GM21717 (cell line): ENCODE data around the gene SLC16A5.
"Not testable (repeated sequence)": the region's sequence is repeated elsewhere in the genome, so short reads cannot be mapped to it uniquely, and the experiment has no call there.

Source experiments
- ATAC-seq: cut with Tn5 transposase; IDR thresholded peaks from one replicate; pipeline ENCODE4 v1.9.1; 2021; ENCODE audit warnings: mild to moderate bottlenecking, moderate library complexity; ENCODE audit not compliant: unreplicated experiment

SLC16A5 gene

GRCh38 chr17:75064040-75064439 is 23.7 kb upstream of the SLC16A5 start:
- no peak for ATAC-seq

- no peak for ATAC-seq
Observed at GRCh38 chr17:75064460-75064859, 23.3 kb upstream of the SLC16A5 start.

GRCh38 chr17:75064867-75065561 is 22.7 kb upstream of the SLC16A5 start:
- no peak for ATAC-seq

GRCh38 chr17:75065562-75066151 is 22.1 kb upstream of the SLC16A5 start:
- ATAC-seq: no peak

- no peak for ATAC-seq
Observed at GRCh38 chr17:75067856-75068255, 19.9 kb upstream of the SLC16A5 start.

- ATAC-seq: no peak
Observed at GRCh38 chr17:75068750-75069149, 19.0 kb upstream of the SLC16A5 start.

- no peak for ATAC-seq
Observed at GRCh38 chr17:75069783-75070182, 18.0 kb upstream of the SLC16A5 start.

- ATAC-seq: not testable (repeated sequence)
Observed at GRCh38 chr17:75071478-75072271, 16.1 kb upstream of the SLC16A5 start.

GRCh38 chr17:75072909-75073308 is 14.8 kb upstream of the SLC16A5 start:
- not testable (repeated sequence) for ATAC-seq

GRCh38 chr17:75073618-75074047 is 14.1 kb upstream of the SLC16A5 start:
- ATAC-seq: no peak

GRCh38 chr17:75074532-75074931 is 13.2 kb upstream of the SLC16A5 start:
- ATAC-seq: no peak

GRCh38 chr17:75075597-75076336 is 12.0 kb upstream of the SLC16A5 start:
- ATAC-seq: no peak

- no peak for ATAC-seq
Observed at GRCh38 chr17:75077072-75077495, 10.7 kb upstream of the SLC16A5 start.

- no peak for ATAC-seq
Observed at GRCh38 chr17:75077496-75078283, 10.1 kb upstream of the SLC16A5 start.

GRCh38 chr17:75078284-75079022 is 9.3 kb upstream of the SLC16A5 start:
- ATAC-seq: no peak

- ATAC-seq: no peak
Observed at GRCh38 chr17:75079023-75079373, 8.8 kb upstream of the SLC16A5 start.

GRCh38 chr17:75081611-75082540 is 5.9 kb upstream of the SLC16A5 start:
- no peak for ATAC-seq

GRCh38 chr17:75082683-75083082 is 5.1 kb upstream of the SLC16A5 start:
- no peak for ATAC-seq
